ENCODE data around the gene FCN1.

DNA sequence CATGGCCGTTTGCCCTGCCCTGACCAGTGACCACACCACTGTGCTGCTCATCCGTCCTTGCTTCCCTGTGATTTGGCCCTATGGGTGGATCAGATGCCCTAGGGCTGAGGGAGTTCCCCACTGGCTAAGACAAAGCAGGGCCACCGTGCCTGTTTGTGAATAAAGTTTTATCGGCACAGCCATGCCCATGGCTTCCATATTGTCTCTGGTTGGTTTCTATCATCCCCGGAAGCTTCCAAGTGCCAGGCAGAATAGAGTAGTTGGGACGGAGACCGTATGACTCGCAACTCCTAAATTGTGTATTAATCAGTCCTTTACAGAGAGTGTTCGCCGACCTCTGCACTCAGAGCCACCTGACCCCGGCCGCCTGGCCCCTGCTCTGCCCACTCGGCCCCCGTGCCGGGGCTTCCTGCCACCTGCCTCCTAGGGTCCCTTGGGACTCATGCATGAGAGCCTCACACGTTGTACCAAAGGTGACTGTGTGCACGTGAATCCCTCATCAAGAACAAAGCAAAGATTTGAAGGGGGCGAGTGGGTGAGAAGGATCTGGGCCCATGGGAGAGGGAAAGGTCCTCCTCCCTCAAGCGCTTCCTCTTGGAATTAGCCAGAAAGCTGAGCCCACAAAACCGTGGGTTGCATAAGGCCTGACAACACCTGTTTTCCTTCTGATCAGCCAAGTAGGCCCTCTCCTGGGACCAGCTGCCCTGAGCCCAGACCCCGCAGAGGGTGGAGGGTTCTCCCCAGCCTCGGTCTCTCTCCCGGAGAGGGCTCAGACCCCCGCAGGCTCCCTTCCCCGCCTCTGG, 48.8 kb downstream of the FCN1 start:
- TF ChIP-seq POLR2AphosphoS5 (IDR thresholded peaks at IDR 0.05; ENCODE audit: borderline replicate concordance, low read depth, low read length), result no peak
- no peak for TF ChIP-seq EZH2 (IDR thresholded peaks at IDR 0.05)
- no peak for TF ChIP-seq FOXP2 (optimal IDR thresholded peaks at IDR 0.05; ENCODE audit: control extremely low read depth, extremely low read length, insufficient read depth)

Data from SK-N-MC (cell line).